GM18868 (cell line): ENCODE results near the gene ABCA8.
"Not testable (repeated sequence)": the region's sequence is repeated elsewhere in the genome, so short reads cannot be mapped to it uniquely, and the experiment has no call there.

ENCODE experiments used
- ATAC-seq: cut with Tn5 transposase; IDR thresholded peaks from one replicate; pipeline ENCODE4 v1.9.1; 2021; ENCODE audit warnings: mild to moderate bottlenecking, moderate library complexity; ENCODE audit not compliant: unreplicated experiment

ABCA8 gene, protein sequence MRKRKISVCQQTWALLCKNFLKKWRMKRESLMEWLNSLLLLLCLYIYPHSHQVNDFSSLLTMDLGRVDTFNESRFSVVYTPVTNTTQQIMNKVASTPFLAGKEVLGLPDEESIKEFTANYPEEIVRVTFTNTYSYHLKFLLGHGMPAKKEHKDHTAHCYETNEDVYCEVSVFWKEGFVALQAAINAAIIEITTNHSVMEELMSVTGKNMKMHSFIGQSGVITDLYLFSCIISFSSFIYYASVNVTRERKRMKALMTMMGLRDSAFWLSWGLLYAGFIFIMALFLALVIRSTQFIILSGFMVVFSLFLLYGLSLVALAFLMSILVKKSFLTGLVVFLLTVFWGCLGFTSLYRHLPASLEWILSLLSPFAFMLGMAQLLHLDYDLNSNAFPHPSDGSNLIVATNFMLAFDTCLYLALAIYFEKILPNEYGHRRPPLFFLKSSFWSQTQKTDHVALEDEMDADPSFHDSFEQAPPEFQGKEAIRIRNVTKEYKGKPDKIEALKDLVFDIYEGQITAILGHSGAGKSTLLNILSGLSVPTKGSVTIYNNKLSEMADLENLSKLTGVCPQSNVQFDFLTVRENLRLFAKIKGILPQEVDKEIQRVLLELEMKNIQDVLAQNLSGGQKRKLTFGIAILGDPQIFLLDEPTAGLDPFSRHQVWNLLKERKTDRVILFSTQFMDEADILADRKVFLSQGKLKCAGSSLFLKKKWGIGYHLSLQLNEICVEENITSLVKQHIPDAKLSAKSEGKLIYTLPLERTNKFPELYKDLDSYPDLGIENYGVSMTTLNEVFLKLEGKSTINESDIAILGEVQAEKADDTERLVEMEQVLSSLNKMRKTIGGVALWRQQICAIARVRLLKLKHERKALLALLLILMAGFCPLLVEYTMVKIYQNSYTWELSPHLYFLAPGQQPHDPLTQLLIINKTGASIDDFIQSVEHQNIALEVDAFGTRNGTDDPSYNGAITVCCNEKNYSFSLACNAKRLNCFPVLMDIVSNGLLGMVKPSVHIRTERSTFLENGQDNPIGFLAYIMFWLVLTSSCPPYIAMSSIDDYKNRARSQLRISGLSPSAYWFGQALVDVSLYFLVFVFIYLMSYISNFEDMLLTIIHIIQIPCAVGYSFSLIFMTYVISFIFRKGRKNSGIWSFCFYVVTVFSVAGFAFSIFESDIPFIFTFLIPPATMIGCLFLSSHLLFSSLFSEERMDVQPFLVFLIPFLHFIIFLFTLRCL (N-terminal part only)

DNA sequence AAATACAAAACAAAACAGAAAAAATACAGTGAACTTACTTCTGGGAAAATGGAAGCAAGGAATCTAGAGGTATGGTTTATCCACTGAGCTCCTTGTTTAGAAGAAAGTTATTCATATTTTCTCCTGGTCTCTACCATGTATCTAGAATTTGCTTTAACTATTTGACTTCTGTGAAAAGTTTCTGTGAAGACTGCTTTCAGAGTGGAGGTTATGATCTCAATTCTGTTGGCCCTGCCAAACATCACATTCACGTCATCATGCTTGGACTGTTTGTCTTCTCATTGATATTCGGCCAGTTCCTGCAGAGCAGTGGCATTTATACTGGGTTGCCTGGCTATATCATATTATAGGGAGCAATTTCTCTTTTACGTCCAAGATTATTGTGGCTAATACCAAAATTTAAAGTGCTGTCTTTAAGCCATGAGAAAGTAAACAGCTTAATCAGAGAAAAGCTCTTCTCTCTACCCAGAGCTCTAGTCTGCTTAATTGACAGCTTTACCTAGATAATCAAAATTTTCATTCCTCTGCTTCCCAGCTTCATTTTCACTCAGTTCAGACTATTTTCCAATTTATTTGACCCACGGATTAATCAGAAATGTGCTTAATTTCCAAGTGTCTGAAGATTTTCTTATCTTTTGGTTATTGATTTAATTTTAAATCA lies at the start of gene ABCA8:
TSS of gene ABCA8 (minus strand) at position 212 of the 661 bp plus-strand sequence. CDS start 13,358 bp downstream, outside the sequence.
- ATAC-seq: no peak

DNA sequence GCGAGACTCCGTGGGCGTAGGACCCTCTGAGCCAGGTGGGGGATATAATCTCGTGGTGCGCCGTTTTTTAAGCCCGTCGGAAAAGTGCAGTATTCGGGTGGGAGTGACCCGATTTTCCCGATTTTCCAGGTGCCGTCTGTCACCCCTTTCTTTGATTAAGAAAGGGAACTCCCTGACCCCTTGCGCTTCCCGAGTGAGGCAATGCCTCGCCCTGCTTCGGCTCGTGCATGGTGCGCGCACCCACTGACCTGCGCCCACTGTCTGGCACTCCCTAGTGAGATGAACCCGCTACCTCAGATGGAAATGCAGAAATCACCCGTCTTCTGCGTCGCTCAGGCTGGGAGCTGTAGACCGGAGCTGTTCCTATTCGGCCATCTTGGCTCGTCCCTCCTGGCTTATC lies 49.6 kb upstream of the ABCA8 start:
- not testable (repeated sequence) for ATAC-seq

DNA sequence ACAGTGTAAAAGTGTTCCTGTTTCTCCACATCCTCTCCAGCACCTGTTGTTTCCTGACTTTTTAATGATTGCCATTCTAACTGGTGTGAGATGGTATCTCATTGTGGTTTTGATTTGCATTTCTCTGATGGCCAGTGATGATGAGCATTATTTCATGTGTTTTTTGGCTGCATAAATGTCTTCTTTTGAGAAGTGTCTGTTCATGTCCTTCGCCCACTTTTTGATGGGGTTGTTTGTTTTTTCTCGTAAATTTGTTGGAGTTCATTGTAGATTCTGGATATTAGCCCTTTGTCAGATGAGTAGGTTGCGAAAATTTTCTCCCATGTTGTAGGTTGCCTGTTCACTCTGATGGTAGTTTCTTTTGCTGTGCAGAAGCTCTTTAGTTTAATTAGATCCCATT lies 44.6 kb upstream of the ABCA8 start:
- not testable (repeated sequence) for ATAC-seq

DNA sequence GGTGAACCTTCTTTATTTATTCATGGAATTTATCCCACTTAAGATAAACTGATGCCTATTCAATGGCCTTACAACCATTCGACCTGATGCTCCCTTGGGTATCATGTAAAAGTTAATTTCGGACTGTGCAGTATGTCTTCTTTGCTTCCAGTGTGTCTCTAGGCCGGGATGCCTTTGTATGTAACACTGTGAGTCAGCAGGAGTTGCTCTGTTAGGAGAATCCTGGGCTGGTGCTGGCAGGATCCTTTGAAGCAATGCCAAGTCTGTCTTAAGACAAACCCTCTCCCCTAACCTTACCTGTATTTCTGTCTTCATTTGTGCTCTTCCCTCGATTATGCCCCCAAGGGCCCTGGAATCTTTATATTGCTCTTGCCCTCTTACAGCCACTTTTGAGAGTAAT lies 37.9 kb upstream of the ABCA8 start:
- no peak for ATAC-seq

DNA sequence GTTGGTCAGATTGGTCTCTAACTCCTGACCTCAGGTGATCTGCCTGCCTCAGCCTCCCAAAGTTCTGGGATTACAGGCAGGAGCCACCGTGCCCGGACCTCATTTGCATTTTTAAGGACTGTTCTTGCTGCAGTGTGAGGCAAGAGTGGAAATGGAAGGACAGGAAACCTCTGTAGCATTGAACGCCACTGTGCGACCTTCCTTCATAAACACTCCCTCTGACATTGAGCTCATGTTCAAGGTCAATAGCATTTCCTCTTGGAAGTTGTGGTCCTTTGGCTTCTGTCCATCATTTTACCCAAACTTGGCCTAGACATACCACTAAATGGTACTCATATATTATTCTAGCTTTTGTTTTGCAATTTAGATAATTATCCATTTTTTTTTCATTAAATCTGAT lies 32.8 kb upstream of the ABCA8 start:
- ATAC-seq: no peak

DNA sequence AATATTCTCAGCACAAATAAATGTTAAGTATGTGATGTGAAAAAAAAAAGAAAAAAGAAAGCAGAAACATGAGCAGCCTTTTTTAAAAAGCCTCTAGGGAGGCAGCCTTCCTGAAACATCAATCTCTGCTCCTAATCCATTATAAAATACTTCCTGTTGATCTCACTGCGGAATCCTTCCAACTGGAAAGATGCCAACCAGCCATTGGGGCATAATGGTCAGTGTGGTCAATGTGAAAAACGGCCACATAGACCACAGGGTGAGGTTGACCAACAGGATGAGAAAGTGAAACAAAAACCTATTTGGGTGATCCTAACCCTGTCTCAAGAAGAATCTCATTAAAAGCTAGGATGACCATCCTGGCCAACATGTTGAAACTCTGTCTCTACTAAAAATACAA lies 26.1 kb upstream of the ABCA8 start:
- ATAC-seq: no peak

DNA sequence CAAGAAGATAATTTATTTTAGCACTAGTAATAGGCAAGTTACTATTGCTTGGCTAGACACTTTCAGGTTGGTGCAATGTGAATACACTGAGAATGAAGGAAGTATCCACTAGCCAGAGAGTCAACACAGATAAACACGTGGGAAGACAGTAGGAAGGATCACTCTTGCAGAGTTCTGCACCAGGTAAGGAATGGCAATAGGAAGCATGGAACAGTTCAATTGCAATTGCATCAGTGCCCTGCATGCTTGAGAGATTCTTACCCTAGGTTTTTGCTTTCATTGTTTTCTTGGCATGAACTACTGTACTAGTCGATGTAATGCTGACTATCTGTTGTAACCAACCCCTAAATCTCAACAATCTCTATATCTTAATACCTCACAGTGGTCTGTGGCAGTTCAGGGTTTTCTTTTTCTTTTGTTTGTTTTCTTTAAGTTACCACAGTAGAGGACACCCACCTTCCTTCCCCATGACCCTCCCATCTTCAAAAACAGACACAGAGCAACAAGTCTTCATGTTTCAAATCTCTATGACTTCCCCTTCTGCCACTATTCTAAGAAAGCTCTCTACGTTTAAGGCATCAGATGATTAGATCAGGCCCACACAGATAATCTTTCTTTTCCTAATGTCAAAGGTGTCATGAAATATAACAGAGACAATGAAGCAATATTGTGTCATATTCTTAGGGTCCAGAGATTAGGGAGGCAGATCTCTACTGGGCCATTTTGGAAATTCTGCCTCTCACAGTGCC lies 18.1 kb upstream of the ABCA8 start:
- ATAC-seq: no peak

DNA sequence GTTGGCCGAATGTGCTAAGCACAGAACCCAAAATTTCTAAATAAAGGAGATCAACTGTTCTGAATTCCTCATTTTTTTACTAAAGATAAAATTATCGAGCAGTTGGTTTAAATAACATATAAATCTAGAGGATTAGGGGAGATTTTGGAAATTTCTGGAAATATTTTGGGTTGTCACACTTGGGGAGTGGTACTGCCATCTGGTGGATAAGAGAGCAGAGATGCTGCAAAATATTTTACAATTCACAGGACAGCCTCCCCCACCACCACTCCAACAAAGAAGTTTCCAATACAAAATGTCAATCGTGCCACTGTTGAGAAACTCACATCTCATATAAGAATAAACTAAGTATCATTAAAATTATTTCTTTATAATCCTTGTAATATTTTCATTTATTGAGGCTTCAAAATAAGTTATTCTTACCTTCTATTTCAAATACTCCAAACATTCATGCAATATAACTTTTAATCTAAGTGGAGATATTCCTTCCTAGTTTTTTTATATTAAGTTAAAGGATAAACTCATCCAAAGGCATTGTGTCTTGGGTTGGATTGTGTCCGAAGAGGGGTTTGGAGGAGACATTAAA lies 17.0 kb upstream of the ABCA8 start:
- no peak for ATAC-seq

DNA sequence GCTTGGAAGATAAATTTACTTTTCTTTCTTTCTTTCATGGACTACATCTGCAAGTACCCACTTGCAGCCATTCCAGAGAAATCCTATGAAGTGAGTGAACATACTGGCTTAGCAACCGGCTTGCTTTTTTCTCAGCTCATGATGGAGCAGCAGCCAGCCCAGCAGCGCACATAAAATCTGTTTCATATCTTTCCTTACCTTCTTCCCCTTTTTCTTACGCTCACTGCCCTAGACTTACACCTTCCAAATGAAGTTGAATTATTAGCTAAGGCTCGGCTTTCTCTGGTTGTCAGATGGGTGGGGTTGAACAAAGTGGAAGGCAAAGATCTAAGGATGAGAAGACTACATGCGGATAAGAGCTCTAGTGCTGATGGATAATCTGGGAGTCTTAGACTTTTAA lies 13.9 kb upstream of the ABCA8 start:
- no peak for ATAC-seq

DNA sequence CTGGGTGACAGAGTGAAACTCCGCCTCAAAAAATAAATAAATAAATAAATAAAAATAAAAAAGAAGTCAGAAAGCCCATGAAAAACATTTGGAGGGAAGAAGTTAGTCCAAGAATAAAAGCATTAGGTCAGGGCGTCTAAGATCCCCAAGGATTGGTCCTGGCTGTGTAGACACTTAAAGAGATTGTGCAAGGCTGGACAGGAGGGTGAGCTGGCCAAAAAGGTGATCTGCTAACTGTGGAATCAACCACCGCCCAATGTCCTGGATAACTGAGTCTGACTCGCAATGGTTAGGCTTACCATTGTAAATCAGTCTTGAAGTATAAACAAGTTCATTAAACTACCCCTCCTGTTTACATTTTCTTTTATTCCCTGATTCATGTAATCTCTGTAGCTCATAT lies 8.8 kb upstream of the ABCA8 start:
- no peak for ATAC-seq

DNA sequence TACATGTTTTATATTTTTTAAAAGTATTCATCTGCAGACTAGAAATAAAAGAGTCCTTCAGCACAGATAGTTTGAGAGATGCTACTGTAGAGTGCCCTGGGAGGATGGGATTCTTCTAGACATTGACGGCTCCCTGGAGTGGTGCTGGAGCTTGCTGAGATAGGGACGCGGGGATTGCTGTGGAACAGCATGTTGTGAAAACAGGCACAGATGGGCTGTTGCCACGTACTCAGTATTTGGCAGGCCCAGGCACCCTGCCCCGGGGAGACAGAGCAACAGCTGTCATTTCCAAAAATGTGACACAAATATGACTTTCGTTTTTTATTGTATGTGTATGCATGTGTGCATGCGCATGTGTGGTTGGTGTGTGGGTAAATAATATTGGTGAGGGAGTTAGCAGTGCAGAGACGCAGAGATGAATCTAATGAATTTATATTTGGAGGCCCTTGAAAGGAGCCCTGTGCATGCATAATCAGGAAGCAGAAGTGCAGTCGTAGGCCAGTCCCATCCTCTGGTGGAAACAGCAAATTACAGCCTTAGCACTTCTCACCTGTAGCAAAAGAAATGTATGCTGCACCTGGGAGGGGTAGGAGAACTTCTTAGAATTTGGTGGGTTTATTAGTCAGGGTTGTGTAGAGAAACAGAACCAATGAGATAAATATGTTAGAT lies 6.2 kb upstream of the ABCA8 start:
- no peak for ATAC-seq

DNA sequence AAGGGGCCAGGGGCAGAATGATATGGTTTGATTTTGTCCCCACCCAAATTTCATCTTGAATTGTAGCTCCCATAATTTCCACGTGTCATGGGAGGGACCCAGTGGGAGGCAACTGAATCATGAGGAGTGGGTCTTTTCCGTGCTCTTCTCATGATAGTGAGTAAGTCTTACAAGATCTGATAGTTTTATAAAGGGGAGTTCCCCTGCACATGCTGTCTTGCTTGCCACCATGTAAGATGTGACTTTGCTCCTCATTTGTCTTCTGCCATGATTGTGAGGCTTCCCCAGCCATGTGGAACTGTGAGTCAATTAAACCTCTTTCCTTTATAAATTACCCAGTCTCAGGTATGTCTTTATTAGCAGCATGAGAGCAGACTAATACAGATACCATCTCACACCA lies 3.9 kb upstream of the ABCA8 start:
- not testable (repeated sequence) for ATAC-seq

DNA sequence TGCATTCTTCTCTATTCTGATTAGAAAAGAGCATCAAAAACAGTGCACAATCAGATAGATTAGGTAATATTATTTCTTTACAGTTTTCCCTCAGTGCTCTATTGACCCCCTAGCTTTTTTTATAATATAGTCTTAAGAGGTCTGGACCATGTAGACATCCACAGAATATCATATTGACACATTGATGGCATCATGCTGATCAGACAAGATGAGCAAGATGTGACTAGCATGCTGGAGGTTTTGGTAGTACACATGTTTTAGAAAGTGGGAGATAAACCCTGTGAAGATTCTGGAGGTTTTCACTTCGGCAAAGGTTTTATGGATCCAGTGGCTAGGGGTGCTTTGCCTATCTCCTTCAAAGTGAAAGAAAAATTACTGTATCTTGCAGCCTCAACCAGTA lies 2.8 kb upstream of the ABCA8 start:
- no peak for ATAC-seq

DNA sequence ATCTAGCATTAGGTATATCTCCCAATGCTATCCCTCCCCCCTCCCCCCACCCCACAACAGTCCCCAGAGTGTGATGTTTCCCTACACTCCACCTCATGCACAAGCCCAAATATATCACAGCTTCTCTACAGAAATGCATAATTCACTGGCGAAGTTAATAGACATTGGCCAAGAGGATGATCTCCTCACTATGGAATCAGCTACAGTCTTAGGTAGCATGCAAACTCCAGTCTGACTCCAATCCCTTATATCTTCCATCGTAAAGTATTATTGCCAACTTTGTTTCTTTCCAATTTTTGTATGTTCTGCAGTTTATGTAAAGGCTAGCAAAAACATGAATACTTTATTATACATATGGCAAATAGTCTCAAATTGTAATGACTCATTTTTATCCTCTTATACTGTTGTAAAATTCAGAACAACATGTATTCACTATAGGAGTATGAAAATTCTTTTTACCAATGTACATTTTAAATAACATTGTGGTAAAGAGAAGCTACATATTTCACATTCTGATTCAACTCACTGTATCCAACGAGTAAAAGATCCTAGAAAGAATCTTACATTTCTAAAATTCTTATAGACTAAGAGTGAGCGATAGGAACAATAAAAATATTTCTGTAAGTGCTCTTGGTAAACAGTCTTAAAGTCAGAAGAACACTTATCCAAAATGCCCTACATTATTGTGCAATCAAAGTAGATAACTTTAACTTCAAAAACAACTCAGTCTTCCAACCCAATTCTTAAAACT lies 871 bp downstream of the ABCA8 start:
- no peak for ATAC-seq

DNA sequence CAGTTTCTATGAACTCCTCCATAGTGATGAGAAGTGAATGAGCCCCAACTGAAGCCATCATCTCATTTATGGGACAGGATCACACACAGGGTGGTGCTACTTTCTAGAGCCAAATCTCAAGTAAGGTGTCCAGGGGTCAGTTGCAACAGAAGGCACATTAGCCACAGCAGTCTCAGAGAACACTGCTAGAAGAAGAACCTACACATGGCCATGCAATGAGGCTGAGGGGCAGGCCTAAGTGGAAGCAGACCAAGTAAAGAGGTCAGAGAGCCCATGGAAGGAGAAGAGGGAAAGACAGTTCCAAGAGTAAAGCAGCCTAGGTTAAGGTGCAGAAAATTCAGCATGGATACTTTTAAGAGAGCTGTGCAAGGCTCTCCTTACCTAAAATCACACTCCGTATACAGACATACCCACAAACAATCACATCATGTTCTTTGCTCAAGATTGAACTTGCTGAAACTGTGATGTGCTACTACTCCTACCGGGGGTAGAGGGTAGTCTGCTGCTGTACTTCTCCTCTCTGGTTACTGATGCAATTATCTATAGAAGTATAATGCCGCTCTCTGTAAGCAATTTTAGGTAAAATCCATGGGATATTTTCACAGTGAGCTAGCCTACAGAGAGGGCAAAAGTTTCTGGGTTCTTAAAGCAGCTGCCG lies 1.7 kb downstream of the ABCA8 start:
- ATAC-seq: no peak

DNA sequence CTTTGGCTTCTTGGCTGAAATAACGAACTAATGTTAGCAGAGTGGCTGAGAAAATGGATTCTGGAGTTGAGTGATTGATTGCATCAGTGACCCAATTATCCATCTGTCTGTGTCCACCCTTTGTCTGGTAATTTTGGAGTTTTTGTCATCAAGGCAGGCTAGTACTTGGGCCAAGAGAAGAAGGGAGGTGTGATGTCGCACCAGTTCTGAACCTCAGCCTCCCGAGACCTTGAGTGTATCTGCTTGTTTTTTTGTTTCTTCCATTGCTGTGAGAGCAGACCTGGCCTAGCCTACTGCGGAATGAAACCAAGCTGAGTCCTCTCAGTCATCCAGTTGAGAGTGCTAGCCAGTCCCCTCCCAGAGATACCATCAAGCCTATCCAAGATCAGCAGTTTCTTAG lies 4.5 kb downstream of the ABCA8 start:
- no peak for ATAC-seq

DNA sequence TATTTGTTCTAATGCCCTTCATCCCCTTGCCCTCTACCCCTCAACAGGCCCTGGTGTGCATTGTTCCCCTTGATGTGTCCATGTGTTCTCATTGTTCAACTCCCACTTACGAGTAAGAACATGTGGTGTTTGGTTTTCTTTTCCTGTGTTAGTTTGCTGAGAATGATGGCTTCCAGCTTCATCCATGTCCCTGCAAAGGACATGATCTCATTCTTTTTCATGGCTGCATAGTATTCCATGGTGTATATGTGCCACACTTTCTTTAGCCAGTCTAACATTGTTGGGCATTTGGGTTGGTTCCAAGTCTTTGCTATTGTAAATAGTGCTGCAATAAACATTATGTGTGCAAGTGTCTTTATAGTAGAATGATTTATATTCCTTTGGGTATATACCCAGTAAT lies 7.3 kb downstream of the ABCA8 start:
- ATAC-seq: not testable (repeated sequence)
